ENCODE measurements around the gene PLK5. TPM values are rescaled to one million over a fixed set of nuclear protein-coding genes. Genes with fewer than 3 reads are reported as not detected.
"Not testable (repeated sequence)": the region's sequence is repeated elsewhere in the genome, so short reads cannot be mapped to it uniquely, and the experiment has no call there.

PLK5 gene
- total RNA-seq, 2 experiments from 2014 or later = not detected

GRCh38 chr19:1516395-1516753 is 7.5 kb upstream of the PLK5 start:
- CTCF ChIA-PET = interaction anchor here (0.6 kb wide), 1 partner anchor 30 kb away, joined by 4 read pairs; no protein-coding TSS in a partner anchor
- H3K27me3 Mint-ChIP-seq = peaks cover 2% of the 10 kb centered on the region
- no peak overlapping the region for H3K27ac Mint-ChIP-seq
- no peaks in the 10 kb centered on the region for H3K9me3 Mint-ChIP-seq
- DNase-seq (no peak), ATAC-seq (no peak)
- POLR2A ChIA-PET = no interaction called here
- no peak for TF ChIP-seq CTCF (IDR thresholded peaks at IDR 0.05)
- peaks cover 4% of the 10 kb centered on the region for H3K4me1 Mint-ChIP-seq (ENCODE audit: low read depth)
- intact Hi-C loops (cut with micrococcal nuclease) = no loop called here
- no peak overlapping the region for H3K4me3 Mint-ChIP-seq
- H3K36me3 Mint-ChIP-seq (ENCODE audit: low read depth) = no peaks in the 10 kb centered on the region

DNA sequence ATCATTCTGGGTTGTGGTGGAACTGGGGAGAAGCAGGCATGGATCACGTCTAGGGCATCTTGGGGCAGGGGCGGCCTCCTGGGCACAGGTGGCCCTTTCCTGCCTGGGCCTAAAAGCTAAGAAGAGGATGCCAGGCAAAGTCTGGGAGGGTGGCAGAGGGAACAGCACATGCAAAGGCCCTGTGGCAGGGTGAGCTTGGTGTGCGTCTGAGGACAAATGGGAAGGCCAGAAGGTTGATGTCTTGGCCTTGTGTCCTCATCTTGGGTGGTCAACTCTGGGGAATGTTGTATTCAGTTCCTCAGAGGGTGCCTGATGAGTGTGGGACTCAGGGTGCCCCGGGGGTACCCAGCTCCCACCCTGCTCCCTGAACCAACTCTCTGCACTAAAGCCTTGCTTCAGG is 5.4 kb upstream of the PLK5 start:
- ChIA-PET CTCF (interaction anchor here (1.1 kb wide), 1 partner anchor 28 kb away, joined by 3 read pairs; no protein-coding TSS in a partner anchor), POLR2A (interaction anchor here (0.8 kb wide), 1 partner anchor 252 kb away, joined by 3 read pairs; no protein-coding TSS in a partner anchor)
- H3K27ac Mint-ChIP-seq = no peak overlapping the region
- no peak for ATAC-seq
- H3K4me1 Mint-ChIP-seq (ENCODE audit: low read depth) = no peaks in the 10 kb centered on the region
- H3K9me3 Mint-ChIP-seq = no peaks in the 10 kb centered on the region
- H3K27me3 Mint-ChIP-seq = peaks cover 9% of the 10 kb centered on the region
- no peak overlapping the region for H3K4me3 Mint-ChIP-seq
- H3K36me3 Mint-ChIP-seq (ENCODE audit: low read depth) = no peaks in the 10 kb centered on the region
- TF ChIP-seq CTCF (IDR thresholded peaks at IDR 0.05) = no peak
- intact Hi-C loops (cut with micrococcal nuclease) = no loop called here
- DNase-seq = no peak

GRCh38 chr19:1519802-1520201 is 4.1 kb upstream of the PLK5 start:
- H3K27ac Mint-ChIP-seq; ATAC-seq; H3K9me3 Mint-ChIP-seq; H3K4me1 Mint-ChIP-seq (ENCODE audit: low read depth); POLR2A ChIA-PET; H3K4me3 Mint-ChIP-seq; intact Hi-C loops (cut with micrococcal nuclease); H3K36me3 Mint-ChIP-seq (ENCODE audit: low read depth); CTCF ChIA-PET; DNase-seq: not testable (repeated sequence)
- H3K27me3 Mint-ChIP-seq = peaks cover 14% of the 10 kb centered on the region

DNA sequence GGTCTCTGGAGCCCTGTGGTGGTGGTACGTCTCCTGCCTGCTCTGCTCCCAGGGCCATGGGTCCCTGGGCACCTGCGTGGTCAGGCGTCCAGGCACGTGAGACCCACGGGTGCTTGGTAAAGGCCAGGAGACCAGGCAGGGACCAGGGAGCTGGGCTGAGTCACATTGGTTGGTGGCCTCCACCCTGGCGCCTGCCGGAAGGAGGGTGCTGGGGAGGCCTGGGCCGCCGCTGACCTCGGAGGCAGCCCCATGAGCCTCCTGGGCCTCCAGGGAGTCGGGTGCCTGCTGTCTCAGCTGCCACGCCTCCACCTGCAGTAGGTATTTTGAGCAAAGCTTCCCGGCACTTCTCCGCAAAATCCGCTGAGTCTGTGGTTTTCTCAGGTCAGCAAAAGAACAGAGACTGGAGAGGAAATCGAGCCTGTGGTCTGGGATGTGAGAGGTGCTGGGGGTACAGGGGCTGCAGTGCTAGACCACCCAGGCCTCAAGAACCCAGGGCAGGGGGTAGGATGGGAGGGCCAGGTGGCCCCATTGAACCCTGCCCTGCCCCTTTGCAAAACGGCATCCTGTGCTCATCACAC is 3.6 kb upstream of the PLK5 start:
- no peaks in the 10 kb centered on the region for H3K36me3 Mint-ChIP-seq (ENCODE audit: low read depth)
- H3K4me3 Mint-ChIP-seq = no peak overlapping the region
- POLR2A ChIA-PET = no interaction called here
- CTCF ChIA-PET = no interaction called here
- no peak for DNase-seq
- no peak overlapping the region for H3K27ac Mint-ChIP-seq
- H3K4me1 Mint-ChIP-seq (ENCODE audit: low read depth) = peaks cover 6% of the 10 kb centered on the region
- no peak for TF ChIP-seq CTCF (IDR thresholded peaks at IDR 0.05)
- ATAC-seq = no peak
- intact Hi-C loops (cut with micrococcal nuclease) = no loop called here
- H3K27me3 Mint-ChIP-seq = peaks cover 19% of the 10 kb centered on the region
- H3K9me3 Mint-ChIP-seq = no peaks in the 10 kb centered on the region

DNA sequence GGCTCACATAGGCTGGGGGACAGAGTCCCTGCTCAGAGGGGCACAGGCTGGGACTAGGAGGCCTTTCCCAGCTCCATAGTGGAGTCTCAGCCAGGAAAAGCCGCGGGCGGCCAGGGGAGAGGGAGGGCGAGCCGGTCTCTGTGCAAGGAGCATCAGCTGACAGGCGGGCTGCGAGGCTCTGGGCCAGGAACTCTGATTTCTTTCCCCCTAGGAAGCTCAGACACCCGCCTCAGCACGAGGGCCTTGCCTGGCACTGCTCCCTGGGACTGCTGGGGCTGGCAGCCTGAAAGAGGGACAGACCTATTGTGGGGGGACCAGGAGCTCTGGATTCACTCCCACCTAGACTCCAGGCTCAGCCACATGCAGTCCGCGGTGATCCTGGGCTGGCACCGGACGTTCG is 2.2 kb upstream of the PLK5 start:
- H3K9me3 Mint-ChIP-seq = no peaks in the 10 kb centered on the region
- H3K4me3 Mint-ChIP-seq = no peak overlapping the region

More for the DNA sequence above, 2.2 kb upstream of the PLK5 start:
- intact Hi-C loops (cut with micrococcal nuclease) = no loop called here
- ChIA-PET CTCF (interaction anchor here (1.5 kb wide), 1 partner anchor 25 kb away, joined by 4 read pairs; no protein-coding TSS in a partner anchor), POLR2A (interaction anchor here (0.6 kb wide), 1 partner anchor 210 kb away, joined by 3 read pairs; no protein-coding TSS in a partner anchor)
- Mint-ChIP-seq H3K27me3 (peaks cover 29% of the 10 kb centered on the region), H3K4me1 (ENCODE audit: low read depth) (peaks cover 6% of the 10 kb centered on the region), H3K36me3 (ENCODE audit: low read depth) (no peaks in the 10 kb centered on the region), H3K27ac (no peak overlapping the region)
- ATAC-seq (no peak), DNase-seq (no peak)
- no peak for TF ChIP-seq CTCF (IDR thresholded peaks at IDR 0.05)

Data from activated CD8-positive, alpha-beta T cell treated with anti-CD3 and anti-CD28 coated beads for 36 hours (primary cell).